DMS53 treated with DMSO at 0.1 percent for 48 hours (cell line): ENCODE results near the gene FSD2.
A peak's percentile ranks its signal among the peaks of the same experiment; 100 is the strongest.
"Not testable (repeated sequence)": the region's sequence is repeated elsewhere in the genome, so short reads cannot be mapped to it uniquely, and the experiment has no call there.

Source experiments
- DNase-seq: peaks from one replicate; lab custom pipeline; 2025; ENCODE audit not compliant: unreplicated experiment; lab: John Stamatoyannopoulos, UW

FSD2 gene

DNA sequence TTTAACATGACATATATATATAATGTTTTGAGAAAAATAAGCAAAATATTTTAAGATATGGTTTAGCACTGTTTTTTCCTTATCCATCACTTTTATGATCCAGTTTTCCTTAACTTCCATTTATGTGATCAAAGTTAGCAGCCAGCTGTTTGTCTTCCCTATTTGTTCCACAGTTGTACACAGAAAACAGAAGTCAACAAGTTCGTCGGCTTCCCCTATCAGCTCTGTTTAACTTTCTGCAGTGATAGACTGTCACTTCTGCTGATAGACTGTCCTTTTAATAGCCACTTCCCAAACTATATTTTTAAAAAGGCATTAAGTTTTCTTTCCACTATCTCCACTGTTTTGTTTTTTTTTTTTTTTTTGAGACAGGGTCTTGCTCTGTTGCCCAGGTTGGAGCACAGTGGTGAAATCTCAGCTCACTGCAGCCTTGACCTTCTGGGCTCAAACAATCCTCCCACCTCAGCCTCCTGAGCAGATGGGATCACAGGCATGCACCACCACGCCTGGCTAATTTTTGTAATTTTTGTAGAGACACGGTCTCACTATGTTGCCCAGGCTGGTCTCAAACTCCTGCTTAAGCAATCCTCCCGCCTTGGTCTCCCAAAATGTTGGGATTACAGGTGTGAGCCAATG is 7.2 kb downstream of the FSD2 start:
- DNase-seq = no peak

DNA sequence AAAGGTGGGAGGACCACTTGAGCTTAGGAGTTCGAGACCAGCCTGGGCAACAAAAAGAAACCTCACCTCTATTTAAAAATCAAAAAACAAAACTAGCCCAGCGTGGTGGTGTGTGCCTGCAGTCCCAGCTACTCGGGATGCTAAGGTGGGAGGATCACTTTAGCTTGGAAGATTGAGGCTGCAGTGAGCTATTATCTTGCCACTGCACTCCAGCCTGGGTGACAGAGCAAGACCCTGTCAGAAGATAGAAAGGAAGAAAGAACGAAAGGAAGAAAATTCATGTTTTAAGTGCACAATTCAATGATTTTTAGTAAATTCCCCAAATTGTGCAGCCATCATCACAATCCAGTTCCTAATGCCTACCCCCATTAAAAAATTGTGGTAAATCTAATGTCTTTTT is 7.8 kb downstream of the FSD2 start:
- no peak for DNase-seq

DNA sequence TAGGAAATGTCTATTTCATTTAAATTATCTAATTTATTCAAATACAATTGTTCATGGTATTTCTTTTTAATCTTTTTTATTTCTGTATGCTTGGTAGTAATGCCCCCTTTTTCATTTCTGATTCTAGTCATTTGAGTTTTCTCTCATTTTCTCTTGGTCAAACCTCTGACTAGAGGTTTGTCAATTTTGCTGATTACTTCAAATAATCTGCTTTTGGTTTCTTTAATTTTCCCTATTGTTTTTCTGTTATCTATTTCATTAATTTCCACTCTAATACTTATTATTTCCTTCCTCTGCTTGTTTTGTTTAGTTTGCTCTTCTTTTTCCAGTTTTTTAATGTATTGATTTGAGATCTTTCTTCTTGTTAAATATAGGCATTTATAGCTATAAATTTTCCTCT is 12.1 kb downstream of the FSD2 start:
- no peak for DNase-seq

DNA sequence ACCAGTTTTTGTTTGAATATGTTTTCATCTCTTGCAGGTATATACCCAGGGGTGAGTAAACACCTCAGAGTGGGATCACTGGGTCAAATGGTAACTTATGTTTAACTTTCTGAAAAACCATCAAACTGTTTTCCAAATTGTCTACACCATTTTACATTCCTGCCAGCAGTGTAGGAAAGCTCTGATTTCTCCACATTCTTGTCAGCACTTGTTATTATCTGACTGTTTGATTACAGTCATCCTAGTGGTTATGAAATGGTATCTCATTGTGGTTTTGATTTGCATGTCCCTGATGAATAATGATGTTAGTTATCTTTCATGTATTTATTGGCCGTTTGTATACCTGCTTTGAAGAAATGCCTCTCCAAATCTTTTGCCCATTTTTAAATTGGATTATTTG is 13.8 kb downstream of the FSD2 start:
- no peak for DNase-seq

DNA sequence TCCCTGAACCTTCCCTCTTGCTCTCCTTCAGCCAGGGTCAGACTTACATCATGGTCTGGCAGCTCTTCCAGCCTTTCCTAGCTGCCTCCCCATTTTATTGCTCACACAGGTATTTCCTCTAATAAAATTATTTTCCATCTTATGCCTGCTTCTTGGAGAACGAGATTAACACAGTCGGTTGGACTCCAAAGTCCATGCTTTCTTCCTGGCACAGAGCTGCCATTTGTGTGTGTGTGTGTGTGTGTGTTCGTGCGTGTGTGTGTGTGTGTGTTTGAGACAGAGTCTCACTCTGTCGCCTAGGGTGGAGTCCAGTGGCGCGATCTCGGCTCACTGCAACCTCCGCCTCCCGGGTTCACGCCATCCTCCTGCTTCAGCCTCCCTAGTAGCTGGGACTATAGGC is 15.5 kb downstream of the FSD2 start:
- no peak for DNase-seq

DNA sequence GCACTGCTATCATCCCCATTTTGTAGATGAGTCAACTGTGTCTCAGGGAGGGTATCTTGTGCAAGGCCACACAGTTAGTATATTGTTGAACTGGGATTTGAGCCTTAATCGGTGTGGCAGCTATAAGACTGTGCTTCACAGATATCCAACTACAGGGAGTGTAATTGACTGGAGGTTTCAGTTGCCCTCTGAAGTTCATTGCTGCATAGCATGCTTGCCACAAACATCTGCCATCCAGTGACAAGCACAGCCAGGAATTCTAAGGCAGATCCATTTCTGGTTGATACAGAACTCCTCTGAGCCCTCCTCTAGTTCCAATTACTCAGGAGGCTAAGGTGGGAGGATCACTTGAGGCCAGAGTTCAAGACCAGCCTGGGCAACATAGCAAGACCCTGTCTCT is 16.4 kb downstream of the FSD2 start:
- DNase-seq = no peak

DNA sequence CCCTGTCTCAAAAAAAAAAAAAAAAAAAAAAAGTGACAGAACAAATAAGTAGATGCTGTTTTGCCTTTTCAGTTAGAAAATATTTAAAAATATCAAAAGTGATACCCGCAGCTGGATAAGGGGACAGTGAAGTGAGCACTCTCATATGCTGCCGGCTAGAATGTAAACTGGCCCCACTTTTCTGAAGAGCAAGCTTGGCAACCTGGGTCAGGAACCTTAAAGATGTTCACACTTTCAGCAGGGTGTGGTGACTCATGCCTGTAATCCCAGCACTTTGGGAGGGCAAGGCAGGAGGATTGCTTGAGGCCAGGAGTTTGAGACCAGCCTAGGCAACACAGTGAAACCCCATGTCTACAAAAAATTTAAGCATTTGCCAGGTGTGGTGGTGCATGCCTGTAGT is 17.4 kb downstream of the FSD2 start:
- DNase-seq = no peak

DNA sequence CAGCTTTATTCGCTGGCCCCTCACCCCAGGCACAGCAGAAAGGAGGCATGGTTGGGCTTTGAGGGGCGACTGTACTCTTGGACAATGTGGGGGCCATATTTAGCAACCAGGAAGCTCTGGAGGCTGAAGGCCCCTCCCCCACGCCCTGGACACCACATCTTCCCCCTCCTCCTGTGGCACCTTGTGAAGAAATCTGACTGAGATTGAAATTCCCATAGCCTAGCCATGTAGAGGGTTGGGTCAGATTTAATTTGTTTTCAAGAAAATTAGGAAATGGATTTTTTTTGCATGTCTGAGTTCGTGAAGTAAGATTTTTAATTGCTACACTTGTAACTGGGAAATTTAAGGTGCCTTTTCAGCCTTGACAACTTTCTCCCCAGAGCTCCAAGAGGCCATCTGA is 24.5 kb downstream of the FSD2 start:
- DNase-seq = no peak

DNA sequence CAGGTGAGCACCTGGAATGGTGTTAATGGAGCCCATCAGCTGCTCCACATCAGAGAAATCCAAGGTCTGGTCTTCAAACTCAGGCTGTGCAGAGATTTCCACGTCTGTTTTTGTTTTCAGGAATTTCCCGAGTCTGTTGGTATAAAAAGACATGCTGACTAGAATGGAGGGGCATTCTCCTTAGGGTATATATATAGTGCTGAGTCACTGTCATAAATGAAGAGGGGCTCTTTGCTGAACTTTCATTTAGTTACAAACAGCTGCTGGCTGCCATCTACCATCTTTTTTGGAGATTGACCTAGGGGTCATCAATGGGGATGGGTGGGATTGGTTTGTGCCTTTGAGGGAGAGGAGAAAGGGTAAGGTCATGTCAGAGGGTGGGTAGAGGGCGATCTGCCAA is 27.1 kb downstream of the FSD2 start:
- DNase-seq = no peak

DNA sequence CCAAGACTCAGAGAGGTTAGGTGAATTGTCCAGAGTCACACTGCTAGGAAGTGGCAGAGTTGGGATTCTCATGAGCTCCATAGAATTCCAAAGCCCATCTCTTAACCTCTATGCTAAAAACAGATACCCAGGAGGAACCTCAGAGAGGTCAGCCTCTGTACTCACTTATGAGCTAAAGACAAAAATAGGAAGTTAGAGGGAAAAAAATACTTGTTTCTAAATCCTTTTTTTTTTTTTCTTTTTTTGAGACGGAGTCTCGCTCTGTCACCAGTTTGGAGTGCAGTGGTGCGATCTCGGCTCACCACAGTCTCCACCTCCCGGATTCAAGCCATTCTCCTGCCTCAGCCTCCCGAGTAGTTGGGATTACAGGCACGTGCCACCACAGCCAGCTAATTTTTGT is 31.4 kb downstream of the FSD2 start:
- no peak for DNase-seq

DNA sequence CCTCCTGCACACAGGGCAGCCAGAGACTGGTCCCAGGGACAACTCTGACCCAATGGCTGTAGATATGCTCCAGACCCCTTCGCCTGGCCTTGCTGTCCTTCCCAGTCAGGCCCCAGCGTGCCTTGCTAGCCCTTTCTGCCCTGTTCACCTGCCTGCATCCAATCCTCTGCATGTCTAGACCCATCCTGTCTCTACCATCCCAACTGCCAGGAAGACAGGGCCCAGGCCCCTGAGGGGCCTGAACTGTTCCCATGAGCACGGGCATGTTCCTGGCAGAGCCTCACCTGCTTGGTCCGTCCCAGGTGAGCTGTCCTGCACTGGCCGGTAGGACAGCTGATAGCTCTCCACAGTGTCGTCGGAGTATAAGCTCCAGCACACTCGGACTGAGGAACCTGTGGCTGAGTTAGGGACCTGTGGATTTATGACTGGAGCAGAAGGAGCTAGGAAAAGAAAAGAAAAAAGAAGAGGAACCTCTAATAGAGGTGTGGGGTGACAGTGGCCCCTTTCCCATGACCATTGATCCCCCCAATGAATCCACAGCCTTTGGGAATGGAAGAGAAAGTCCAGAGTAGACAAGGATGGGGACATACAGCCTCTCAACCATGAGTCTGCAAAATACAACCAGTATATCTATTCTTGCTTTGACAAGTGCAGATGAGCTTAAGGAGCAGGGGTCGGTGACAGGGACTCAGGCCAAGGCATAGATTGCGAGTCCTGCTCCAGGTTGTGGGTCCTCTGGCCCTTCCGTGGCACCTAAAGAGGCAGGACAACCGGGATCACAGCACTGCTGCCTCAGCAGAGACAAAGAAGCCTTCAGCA is 33.9 kb downstream of the FSD2 start:
- no peak for DNase-seq

DNA sequence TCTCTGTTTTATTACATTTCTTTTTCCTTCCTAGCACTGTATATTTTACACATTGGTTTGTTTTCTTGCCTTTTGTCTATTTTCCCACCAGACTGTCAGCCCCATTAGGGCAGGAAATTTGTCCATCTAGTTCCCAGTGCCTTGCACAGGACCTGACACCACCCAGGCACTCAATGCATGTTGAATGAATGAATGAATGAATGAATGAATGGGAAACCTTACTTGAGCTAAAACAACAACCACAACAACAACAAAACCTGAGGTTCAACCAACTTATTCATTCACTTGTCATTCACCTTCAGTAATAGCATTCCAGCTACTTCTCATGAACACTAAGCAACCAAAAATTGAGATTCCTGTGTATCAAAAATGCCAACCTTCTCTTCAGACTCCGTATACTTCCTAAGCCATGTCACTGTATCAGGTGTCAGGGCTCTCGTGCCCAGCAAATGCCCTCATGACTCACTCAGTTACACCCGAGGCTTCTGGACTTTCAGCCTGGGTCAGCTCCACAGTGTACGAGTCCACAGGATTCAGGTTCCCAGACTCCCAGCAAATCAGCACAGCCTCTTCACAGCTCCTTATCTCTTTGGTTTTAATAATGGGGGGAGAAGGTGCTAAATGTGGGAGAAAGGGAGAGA is 37.3 kb downstream of the FSD2 start:
- DNase-seq = no peak

DNA sequence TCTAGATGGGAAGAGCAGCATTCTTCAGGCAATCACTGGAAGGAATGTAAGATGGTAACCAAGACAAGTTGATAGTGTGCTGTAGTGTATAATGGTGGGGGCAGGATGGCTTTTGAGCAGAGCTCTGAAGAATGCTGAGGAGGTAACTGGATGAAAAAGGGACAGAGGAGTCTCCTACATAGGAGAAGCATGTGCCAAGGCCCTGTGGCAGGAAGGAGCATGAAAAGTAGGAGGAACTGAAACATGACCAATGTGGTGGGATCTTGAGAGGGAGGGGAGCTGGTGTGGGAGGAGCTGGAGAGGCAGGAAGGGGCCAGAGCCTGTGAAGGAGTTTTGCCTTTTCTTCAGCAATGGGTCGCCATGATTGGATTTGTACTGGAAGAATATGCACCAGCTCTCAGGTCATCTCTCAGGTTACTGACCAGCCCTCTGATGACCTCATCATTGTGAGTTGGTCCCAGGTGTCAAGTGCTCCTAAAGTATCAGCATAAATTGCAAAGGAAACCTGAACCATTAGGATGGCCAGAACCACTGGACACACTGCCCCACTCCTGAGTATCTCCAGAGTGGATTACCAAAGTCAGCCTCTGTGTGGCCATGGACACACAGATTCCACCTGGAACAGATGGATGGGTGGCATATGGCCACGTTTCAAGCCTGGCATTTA is 38.6 kb downstream of the FSD2 start:
- no peak for DNase-seq

DNA sequence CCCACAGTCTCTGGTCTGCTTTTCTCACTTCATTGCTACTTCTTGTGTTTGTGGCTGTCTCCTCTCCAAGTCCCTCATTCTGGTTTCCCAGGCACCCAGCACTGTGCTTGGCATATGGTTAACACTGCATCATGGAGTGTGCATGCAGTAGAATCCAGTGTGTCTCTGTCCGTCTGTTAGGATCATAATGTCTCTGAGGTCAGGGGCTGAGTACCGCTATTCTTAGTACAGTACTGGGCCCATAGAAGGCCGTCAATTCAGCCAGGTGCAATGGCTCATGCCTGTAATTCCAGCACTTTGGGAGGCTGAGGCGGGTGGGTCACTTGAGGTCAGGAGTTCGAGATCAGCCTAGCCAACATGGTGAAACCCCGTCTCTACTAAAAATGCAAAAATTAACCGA is 39.7 kb downstream of the FSD2 start:
- not testable (repeated sequence) for DNase-seq

DNA sequence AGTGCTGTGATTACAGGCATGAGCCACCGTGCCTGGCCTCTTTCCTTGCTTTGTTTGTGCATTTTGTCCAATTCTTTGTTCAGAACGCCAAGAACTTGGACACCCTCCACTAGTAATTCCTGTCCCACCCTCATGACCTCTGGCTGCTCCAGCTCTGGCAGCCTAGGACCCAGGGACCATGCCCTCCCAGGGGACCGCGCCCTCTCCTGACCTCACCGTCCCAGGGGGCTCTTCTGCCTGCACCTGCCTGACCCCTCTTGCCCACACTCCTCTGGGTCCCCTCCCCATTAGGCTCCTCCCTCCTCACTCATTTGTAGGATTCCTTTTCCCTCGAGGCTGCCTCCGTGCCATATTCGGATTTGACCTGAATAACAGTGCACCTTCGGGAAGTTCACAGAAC is 41.1 kb downstream of the FSD2 start:
- no peak for DNase-seq

DNA sequence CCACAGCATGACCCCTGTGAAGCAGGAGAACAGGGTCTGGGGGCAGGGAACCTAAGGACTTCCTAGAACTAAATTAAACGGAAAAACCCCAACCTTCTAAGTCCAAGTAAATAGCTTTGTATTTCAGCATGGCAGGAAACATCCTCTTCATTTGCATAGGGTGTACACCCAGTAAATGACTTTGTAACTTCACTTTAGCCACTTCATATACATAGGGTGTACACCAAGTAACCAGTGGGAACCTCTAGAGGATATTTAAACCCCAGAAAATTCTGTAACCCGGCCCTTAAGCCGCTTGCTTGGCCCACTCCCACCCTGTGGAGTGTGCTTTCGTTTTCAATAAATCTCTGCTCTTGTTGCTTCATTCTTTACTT is 41.8 kb downstream of the FSD2 start:
- DNase-seq = no peak

DNA sequence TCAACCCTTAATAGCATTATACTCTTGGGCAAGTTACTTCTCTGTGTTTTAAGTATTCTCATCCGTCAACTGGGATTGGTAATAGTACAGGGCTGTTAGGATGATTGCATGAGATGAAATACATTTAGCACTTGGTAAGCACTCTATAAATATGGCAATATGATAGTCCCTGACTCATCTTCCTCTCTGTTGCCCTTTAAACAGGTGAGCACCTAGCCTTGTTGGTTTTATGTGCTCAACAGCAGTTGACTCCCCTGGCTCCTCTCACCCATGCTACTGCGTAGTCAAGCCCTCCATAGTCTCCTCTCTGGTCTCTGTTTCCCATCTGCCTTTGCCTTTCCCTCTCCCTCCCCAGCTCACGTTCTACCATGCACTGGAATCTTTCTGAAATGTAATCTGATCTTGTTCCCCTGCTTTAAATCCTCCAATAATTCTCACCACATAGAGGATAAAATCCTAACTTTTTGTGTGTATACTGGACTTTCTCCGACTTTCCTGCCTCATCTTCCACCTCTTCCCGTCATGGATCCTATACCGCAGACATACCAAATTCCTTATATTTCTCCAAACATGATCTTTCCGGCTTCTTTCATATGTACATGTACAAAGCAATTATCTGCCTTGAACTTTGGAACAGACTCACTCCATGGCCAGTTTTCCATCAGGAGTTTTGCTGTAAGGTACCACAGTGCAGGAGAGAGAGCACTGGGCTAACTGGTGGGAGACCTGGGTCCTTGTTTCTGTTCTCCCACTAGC is 42.3 kb downstream of the FSD2 start:
- peak; percentile 5 for DNase-seq

DNA sequence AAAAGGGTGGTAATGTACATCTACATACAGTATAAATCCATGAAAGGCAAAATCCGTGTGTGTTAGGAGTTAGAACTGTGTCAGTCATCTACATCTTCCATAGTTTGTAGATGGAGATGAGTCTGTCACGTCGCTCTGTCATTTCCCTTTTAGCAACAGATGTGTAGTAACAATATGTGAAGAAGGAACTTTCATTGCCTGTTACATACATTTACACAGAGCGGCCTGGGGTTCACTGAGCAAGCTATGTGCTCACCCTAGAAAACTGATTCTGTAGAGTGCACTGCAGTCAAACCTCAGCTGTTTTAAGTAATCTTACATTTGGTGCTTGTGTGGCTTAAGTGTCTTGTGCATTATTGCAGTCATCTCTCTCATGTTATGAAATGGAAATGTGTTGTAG is 54.6 kb downstream of the FSD2 start:
- DNase-seq = no peak

DNA sequence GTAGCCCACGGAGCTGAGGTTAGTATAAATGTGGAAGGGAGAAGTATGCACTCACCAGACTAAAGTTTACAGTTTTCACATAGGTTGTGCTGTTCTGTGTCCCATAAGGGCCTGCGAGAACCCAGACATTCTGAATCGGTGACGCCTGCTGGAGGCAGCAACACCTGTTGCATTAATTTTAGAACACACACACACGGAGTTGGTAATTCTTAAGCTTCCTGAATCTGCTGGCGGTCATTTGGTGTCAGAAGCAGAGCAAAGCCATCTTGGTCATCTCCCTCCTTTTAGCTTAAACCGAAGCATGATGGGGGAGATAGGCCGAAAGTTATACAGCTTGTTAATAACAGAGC is 55.1 kb downstream of the FSD2 start:
- no peak for DNase-seq

DNA sequence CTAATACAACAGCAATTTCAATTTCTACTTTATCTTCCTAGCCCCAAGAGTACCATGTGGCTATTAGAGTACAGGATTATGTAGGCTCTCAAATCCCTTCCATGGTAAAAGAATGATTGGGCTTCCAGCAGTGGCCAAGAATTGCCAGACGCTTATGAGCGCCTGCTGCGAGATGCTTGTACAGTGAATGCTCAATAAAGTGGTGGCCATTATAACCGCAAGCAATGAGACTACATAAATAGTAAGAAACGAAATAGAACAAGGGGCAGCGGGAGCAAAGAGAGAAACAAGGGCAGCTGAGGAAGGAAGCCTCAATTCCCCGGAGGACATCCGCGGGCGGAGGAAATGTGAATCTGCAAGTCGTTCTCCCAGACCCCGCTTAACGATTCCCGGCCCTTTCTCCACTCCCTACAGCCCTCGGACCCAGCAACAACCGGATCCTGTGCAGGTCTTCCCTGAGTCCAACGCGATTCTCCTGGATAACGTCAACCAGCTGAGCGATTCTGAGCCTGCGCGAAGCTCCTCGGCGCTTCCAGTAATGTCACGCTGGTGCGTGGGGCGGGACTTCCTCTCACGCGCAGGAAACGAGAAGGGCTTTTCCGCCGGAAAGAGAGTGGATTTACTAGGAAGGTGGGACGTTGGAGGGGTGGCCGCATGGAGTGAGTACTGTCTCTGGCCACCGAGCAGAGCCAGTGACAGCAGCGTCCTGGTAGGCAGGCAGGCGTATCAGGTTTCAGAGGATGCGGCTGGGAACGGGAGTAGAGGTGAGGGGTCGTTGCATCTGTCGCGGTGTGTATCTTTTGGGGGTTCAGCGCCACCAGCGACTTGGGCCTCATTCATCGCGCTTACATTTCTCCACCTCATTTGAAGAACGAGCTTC is 55.7 kb downstream of the FSD2 start:
- DNase-seq = peak; percentile 83
